Ovary (tissue), 9 donors: ENCODE measurements around the gene IL1R2. TPM values are rescaled to one million over a fixed set of nuclear protein-coding genes. Genes with fewer than 3 reads are reported as not detected.

Source experiments
- DNase-seq, 5 donors: peaks; one replicate each; pipeline ENCODE4 v3.0.0-alpha.2; 2019 to 2020
- H3K27ac ChIP-seq, 2 donors: fragments of 200-600 bp; one replicate each; pipeline versions ENCODE4 v1.5.1 to v1.8.0; 2019 to 2022
- H3K27me3 ChIP-seq: fragments of 200-600 bp; one replicate; pipeline ENCODE4 v1.8.0; 2022
- H3K36me3 ChIP-seq: fragments of 200-600 bp; sonication (generic); one replicate; pipeline ENCODE4 v1.5.1; 2019
- H3K4me1 ChIP-seq: one replicate; pipeline ENCODE4 v1.8.1; 2013; ENCODE audit warnings: mild to moderate bottlenecking, moderate library complexity; ENCODE audit not compliant: insufficient read depth
- H3K4me3 ChIP-seq: fragments of 200-600 bp; sonication (generic); one replicate; pipeline ENCODE4 v1.5.1; 2017
- H3K9me3 ChIP-seq, 2 donors: fragments of 200-600 bp in 1 of 2; sonication (generic) in 1 of 2; one replicate each; pipeline versions ENCODE4 v1.5.1 to v1.8.1; 2013 to 2019; ENCODE audit warnings: mild to moderate bottlenecking in 1 of 2, moderate library complexity in 1 of 2
- EP300 ChIP-seq: sonication (generic); formaldehyde crosslinking; IDR thresholded peaks from one replicate; pipeline ENCODE4 v1.6.1; 2017; ENCODE audit warnings: antibody characterized with exemption
- POLR2A ChIP-seq: fragments of 450-650 bp; IDR thresholded peaks from one replicate; pipeline ENCODE4 v1.6.1; 2017; ENCODE audit warnings: antibody characterized with exemption, mild to moderate bottlenecking, moderate library complexity
- WGBS, 3 donors: extraction: QIAGEN DNeasy Blood & Tissue Kit in 1 of 3; methylation state at CpG; one replicate each; pipeline versions ENCODE4 v1.1.5 to v1.1.7; 2013 to 2017; 5-methylcytosine and 5-hydroxymethylcytosine counted together
- intact Hi-C, 4 donors: fragments of 100-400 bp; cut with DNase I; formaldehyde crosslinking; loops; one replicate each; pipeline versions ENCODE4 v1.11.0 to v1.15.1; 2022 to 2023
- polyA plus RNA-seq, 2 donors: library from polyadenylated mRNA; stranded (reverse); fragments of 200-250 nt in 1 of 2; fragments of 350-450 nt in 1 of 2; fragmentation: Illumina TruSeq in 1 of 2; extraction: RNeasy Lipid Tissue Mini Kit (QIAGEN cat#74804) in 1 of 2; gene quantifications; one replicate each; pipeline ENCODE4 v1.2.3, GENCODE V29; 2013 to 2014
- total RNA-seq, 7 donors: library from RNA; depleted of rRNA in 2 of 7; stranded (reverse); fragments of >200 nt in 2 of 7; fragmentation: NEBNext Ultra II Directional in 3 of 7; extraction: Animal tissue kit (Norgen Biotek cat#: 25700) in 3 of 7; gene quantifications; one replicate each; pipeline versions ENCODE4 v1.1.0 to v1.2.4, GENCODE V29; 2016 to 2023
- TF ChIP-seq, protein P1 (sequence below), 3 donors: fragments of 450-650 bp in 2 of 3; fragments of 200-600 bp in 1 of 3; IDR thresholded peaks; one replicate each; pipeline versions ENCODE4 v1.5.1 to v1.8.0; 2016 to 2022; ENCODE audit warnings: antibody characterized with exemption in 3 of 3, mild to moderate bottlenecking in 1 of 3
- donor health status: DM: no; HTN: no; CAD: no; lungs with moderate emphysema.
- donor health status: DM: no; HTN: no; CAD: no.
- donor health status: Bipolar disorder and iron deficiency.
- donor health status: DM: yes; HTN: yes; CAD: no.
- donor health status: DM: no; HTN: no; CAD: no.
- donor health status: DM: yes; HTN: yes; CAD: no.

The IL1R2 gene
- total and polyA plus RNA-seq, 9 donors: 0.15 to 8.7 (median 1.1) TPM

DNA sequence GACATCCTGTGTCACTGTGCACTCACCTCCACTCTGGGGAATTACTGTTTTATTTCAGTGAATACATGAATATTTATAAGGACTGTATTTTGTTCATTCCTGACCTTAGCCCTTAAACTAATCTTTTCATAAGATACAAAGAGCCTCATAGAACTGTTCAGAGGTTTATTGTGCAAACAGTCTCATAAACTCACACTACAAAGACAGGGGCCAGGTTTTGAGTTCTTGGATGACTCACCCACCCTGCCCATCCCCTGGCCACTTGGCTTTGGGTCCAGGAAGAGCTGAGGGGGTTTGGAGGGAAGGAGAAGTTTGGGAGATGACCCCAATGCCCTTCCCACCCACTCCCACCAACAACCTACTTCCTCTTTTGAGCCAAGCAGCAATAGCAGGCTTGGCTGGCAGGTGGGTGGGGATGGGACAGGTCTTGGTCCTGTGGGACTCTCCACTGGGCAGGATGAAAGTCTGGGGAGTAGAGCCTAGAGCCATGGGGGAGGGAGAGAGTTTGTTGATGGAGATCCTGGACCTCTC, 43.1 kb upstream of the IL1R2 start:
- Histone ChIP-seq H3K9me3 (no peaks in the 10 kb centered on the region), H3K4me1 (no peaks in the 10 kb centered on the region), H3K4me3 (no peak overlapping the region), H3K36me3 (no peaks in the 10 kb centered on the region), H3K27me3 (no peaks in the 10 kb centered on the region), H3K27ac (no peak overlapping the region)
- TF ChIP-seq EP300 (no peak), POLR2A (no peak)
- TF ChIP-seq, protein P1, sequence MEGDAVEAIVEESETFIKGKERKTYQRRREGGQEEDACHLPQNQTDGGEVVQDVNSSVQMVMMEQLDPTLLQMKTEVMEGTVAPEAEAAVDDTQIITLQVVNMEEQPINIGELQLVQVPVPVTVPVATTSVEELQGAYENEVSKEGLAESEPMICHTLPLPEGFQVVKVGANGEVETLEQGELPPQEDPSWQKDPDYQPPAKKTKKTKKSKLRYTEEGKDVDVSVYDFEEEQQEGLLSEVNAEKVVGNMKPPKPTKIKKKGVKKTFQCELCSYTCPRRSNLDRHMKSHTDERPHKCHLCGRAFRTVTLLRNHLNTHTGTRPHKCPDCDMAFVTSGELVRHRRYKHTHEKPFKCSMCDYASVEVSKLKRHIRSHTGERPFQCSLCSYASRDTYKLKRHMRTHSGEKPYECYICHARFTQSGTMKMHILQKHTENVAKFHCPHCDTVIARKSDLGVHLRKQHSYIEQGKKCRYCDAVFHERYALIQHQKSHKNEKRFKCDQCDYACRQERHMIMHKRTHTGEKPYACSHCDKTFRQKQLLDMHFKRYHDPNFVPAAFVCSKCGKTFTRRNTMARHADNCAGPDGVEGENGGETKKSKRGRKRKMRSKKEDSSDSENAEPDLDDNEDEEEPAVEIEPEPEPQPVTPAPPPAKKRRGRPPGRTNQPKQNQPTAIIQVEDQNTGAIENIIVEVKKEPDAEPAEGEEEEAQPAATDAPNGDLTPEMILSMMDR (IDR thresholded peaks at IDR 0.05): no peak
- no peak for DNase-seq
- intact Hi-C loops: no loop called here

DNA sequence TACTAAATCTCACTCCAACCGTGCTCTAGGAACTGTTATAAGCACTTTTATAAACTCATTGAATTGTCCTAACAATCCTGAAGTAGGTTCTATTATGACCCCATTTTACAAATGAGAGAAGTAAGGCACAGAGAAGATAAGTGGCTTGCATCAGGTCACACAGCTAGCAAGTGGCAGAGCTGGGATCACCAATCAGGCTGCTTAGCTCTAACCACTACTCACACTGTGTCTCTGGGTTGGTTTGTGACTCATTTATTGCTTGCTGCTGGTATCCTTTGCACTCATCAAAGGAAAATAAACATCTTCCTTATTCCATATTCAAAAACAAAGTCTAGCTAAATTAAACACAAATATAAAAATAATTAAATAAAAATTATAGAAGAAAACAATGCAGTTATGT, 42.5 kb upstream of the IL1R2 start:
- intact Hi-C loops: no loop called here
- TF ChIP-seq EP300 (no peak), POLR2A (no peak)
- TF ChIP-seq, protein P1 (IDR thresholded peaks at IDR 0.05): no peak
- 88 to 95% (median 88%) methylated on average over 1 of the region's 1 CpG for WGBS, 3 donors
- Histone ChIP-seq H3K4me1 (no peaks in the 10 kb centered on the region), H3K27me3 (no peaks in the 10 kb centered on the region), H3K9me3 (no peaks in the 10 kb centered on the region), H3K27ac (no peak overlapping the region), H3K4me3 (no peak overlapping the region), H3K36me3 (no peaks in the 10 kb centered on the region)
- DNase-seq: no peak

DNA sequence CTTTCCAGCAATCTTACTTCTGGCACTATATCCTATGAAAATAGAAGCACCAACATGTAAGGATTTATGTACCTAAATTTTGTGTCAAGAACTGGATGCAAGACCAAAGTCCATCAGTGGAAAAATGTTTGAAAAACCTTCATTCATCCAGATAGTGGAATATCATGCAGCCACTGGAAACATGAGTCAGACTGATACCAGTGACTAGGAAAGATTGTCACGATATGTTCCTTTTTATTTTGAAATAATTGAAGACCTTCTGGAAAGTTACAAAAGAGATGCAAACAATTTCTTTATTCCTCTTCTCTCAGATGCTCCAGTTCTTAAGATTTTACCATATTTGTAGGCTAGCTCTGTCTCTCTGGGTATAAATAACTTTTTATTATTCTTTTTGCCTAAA, 40.5 kb upstream of the IL1R2 start:
- intact Hi-C loops: loop anchor here in 1 of 4 donors (10.0 kb wide), 1 partner anchor 66 kb away; no protein-coding TSS in a partner anchor
- WGBS, 3 donors: 64 to 76% (median 75%) methylated on average over 1 of the region's 1 CpG
- H3K27ac ChIP-seq: no peak overlapping the region
- no peaks in the 10 kb centered on the region for H3K4me1 ChIP-seq
- H3K36me3 ChIP-seq: no peaks in the 10 kb centered on the region
- no peaks in the 10 kb centered on the region for H3K27me3 ChIP-seq
- TF ChIP-seq, protein P1 (IDR thresholded peaks at IDR 0.05): no peak
- TF ChIP-seq EP300 (no peak), POLR2A (no peak)
- H3K4me3 ChIP-seq: no peak overlapping the region
- no peak for DNase-seq
- no peaks in the 10 kb centered on the region for H3K9me3 ChIP-seq

DNA sequence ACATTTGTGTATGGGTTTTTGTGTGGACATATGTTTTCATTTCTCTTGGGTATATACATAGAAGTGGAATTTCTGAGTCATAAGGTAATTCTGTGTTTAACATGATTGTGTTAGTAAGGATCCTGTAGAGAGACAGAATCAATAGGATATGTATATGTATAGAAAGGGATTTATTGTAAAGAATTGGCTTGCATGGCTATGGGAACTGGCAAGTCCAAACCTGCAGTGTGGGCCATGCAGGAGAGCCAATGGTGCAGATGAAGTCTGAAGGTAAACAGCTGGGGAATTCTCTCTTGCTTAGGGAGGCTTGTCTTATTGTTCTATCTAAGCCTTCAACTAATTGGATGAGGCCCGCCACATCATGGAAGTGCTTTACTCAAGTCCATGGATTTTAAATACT, 39.2 kb upstream of the IL1R2 start:
- Histone ChIP-seq H3K4me1 (no peaks in the 10 kb centered on the region), H3K9me3 (no peaks in the 10 kb centered on the region), H3K36me3 (no peaks in the 10 kb centered on the region), H3K27ac (no peak overlapping the region), H3K27me3 (no peaks in the 10 kb centered on the region), H3K4me3 (no peak overlapping the region)
- DNase-seq: no peak
- intact Hi-C loops: loop anchor here in 1 of 4 donors (10.0 kb wide), 1 partner anchor 68 kb away; no protein-coding TSS in a partner anchor
- WGBS, 3 donors: 97 to 100% (median 100%) methylated on average over 1 of the region's 1 CpG
- TF ChIP-seq EP300: no peak
